SK-N-SH treated with all-trans-retinoic acid at 6 μM for 48 hours (cell line): ENCODE measurements around the gene SHE.

Source experiments
- ATAC-seq: fragments of 200-7000 bp; cut with Tn5 transposase; 3 replicates; pipeline ENCODE4 v1.9.1; 2020; ENCODE audit warnings: mild to moderate bottlenecking, moderate library complexity
- ARNTL ChIP-seq: fragments of 450-650 bp; formaldehyde crosslinking; IDR thresholded peaks from 2 replicates; pipeline ENCODE4 v1.5.0; 2020; ENCODE audit warnings: low read depth, mild to moderate bottlenecking, moderate library complexity, borderline replicate concordance
- CSDC2 ChIP-seq: fragments of 250-450 bp; sonication (Bioruptor Pico); IDR thresholded peaks from 2 replicates; pipeline ENCODE4 v1.5.0; 2020; ENCODE audit warnings: mild to moderate bottlenecking, moderate library complexity
- ESRRG ChIP-seq: fragments of 250-450 bp; sonication (Bioruptor Pico); IDR thresholded peaks from 2 replicates; pipeline ENCODE4 v1.6.1; 2021; ENCODE audit warnings: mild to moderate bottlenecking
- GLIS3 ChIP-seq: fragments of 250-450 bp; sonication (Bioruptor Pico); IDR thresholded peaks from 2 replicates; pipeline ENCODE4 v1.5.0; 2020; ENCODE audit warnings: mild to moderate bottlenecking, moderate library complexity
- ISL1 ChIP-seq: fragments of 250-450 bp; sonication (Bioruptor Pico); IDR thresholded peaks from 2 replicates; pipeline ENCODE4 v2.1.2; 2022; ENCODE audit warnings: mild to moderate bottlenecking, moderate library complexity
- OSR1 ChIP-seq: fragments of 250-450 bp; sonication (Bioruptor Pico); IDR thresholded peaks from 2 replicates; pipeline ENCODE4 v1.8.0; 2022; ENCODE audit warnings: moderate library complexity, mild to moderate bottlenecking, inconsistent platforms
- RARB ChIP-seq: fragments of 250-450 bp; sonication (Bioruptor Pico); IDR thresholded peaks from 2 replicates; pipeline ENCODE4 v1.8.0; 2021; ENCODE audit warnings: mild to moderate bottlenecking, moderate library complexity
- SNAI2 ChIP-seq: fragments of 250-450 bp; sonication (Bioruptor Pico); IDR thresholded peaks from 2 replicates; pipeline ENCODE4 v1.5.0; 2020; ENCODE audit warnings: mild to moderate bottlenecking, moderate library complexity
- TCF4 ChIP-seq: fragments of 250-450 bp; sonication (Bioruptor Pico); IDR thresholded peaks from 2 replicates; pipeline ENCODE4 v1.8.0; 2021; ENCODE audit warnings: mild to moderate bottlenecking, moderate library complexity, borderline replicate concordance
- TOX ChIP-seq: fragments of 250-450 bp; sonication (Bioruptor Pico); IDR thresholded peaks from 2 replicates; pipeline ENCODE4 v1.8.0; 2021; ENCODE audit warnings: mild to moderate bottlenecking, moderate library complexity, borderline replicate concordance
- ZC3H10 ChIP-seq: fragments of 250-450 bp; sonication (Bioruptor Pico); IDR thresholded peaks from 2 replicates; pipeline ENCODE4 v1.5.1; 2021; ENCODE audit warnings: mild to moderate bottlenecking, moderate library complexity
- ZFP3 ChIP-seq: fragments of 250-450 bp; sonication (Bioruptor Pico); IDR thresholded peaks from 2 replicates; pipeline ENCODE4 v1.5.0; 2020; ENCODE audit warnings: mild to moderate bottlenecking, moderate library complexity
- ZFP30 ChIP-seq: fragments of 450-650 bp; formaldehyde crosslinking; IDR thresholded peaks from 2 replicates; pipeline ENCODE4 v1.5.0; 2022; ENCODE audit warnings: mild to moderate bottlenecking, moderate library complexity
- ZNF565 ChIP-seq: fragments of 450-650 bp; formaldehyde crosslinking; conservative IDR thresholded peaks from 2 replicates; pipeline ENCODE4 v1.5.0; 2020; ENCODE audit warnings: low read depth, mild to moderate bottlenecking, moderate library complexity
- ZNF70 ChIP-seq: fragments of 450-650 bp; formaldehyde crosslinking; IDR thresholded peaks from 2 replicates; pipeline ENCODE4 v1.5.0; 2020; ENCODE audit warnings: mild to moderate bottlenecking, moderate library complexity
- ZNF8 ChIP-seq: fragments of 450-650 bp; formaldehyde crosslinking; IDR thresholded peaks from 2 replicates; pipeline ENCODE4 v1.5.0; 2020; ENCODE audit warnings: mild to moderate bottlenecking, moderate library complexity
- TF ChIP-seq, protein P1 (sequence below): fragments of 250-450 bp; sonication (Bioruptor Pico); IDR thresholded peaks from 2 replicates; pipeline ENCODE4 v1.5.1; 2021; ENCODE audit warnings: mild to moderate bottlenecking, moderate library complexity
- TF ChIP-seq, protein P2 (sequence below): fragments of 250-450 bp; sonication (Bioruptor Pico); IDR thresholded peaks from 2 replicates; pipeline ENCODE4 v1.5.1; 2020; ENCODE audit warnings: low read depth, mild to moderate bottlenecking, moderate library complexity
- TF ChIP-seq, protein P3 (sequence below): fragments of 250-450 bp; sonication (Bioruptor Pico); IDR thresholded peaks from 2 replicates; pipeline ENCODE4 v1.5.0; 2020; ENCODE audit warnings: mild to moderate bottlenecking, moderate library complexity
- TF ChIP-seq, protein P4 (sequence below): fragments of 250-450 bp; sonication (Bioruptor Pico); IDR thresholded peaks from 2 replicates; pipeline ENCODE4 v1.8.0; 2020; ENCODE audit warnings: mild to moderate bottlenecking, moderate library complexity, borderline replicate concordance
- TF ChIP-seq, protein P5 (sequence below): fragments of 250-450 bp; sonication (Bioruptor Pico); IDR thresholded peaks from 2 replicates; pipeline ENCODE4 v1.8.0; 2021; ENCODE audit warnings: low read depth, mild to moderate bottlenecking, moderate library complexity, borderline replicate concordance

The SHE gene

DNA sequence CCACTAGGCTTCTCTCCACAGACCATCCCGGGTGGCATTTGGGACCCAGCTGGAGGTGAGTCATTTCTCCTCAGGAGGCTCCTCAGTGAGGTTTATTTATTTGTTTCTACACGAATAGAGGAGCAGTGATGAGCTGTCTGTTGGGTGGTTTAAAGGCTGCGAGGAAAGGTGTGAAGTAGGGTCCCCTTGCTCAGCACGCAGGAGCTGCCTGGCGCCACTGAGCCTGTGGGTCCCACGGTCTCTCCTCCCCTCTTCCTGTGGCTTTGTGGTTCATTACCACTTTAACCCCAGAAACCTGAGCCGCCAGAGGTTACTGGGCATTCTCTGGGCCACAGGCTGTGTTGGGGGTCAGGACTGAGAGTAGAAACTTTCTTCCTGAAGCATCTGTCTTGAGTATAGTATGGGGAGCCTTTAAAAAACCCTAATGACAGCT lies 57.2 kb downstream of the SHE start:
- TF ChIP-seq, protein P1, sequence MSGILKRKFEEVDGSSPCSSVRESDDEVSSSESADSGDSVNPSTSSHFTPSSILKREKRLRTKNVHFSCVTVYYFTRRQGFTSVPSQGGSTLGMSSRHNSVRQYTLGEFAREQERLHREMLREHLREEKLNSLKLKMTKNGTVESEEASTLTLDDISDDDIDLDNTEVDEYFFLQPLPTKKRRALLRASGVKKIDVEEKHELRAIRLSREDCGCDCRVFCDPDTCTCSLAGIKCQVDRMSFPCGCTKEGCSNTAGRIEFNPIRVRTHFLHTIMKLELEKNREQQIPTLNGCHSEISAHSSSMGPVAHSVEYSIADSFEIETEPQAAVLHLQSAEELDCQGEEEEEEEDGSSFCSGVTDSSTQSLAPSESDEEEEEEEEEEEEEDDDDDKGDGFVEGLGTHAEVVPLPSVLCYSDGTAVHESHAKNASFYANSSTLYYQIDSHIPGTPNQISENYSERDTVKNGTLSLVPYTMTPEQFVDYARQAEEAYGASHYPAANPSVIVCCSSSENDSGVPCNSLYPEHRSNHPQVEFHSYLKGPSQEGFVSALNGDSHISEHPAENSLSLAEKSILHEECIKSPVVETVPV (CRISPR knock-in tag): no peak
- no peak for TF ChIP-seq TCF4 (CRISPR knock-in tag)
- no peak for TF ChIP-seq SNAI2 (CRISPR knock-in tag)
- TF ChIP-seq ZNF8: no peak
- no peak for TF ChIP-seq ESRRG (CRISPR knock-in tag)
- no peak for TF ChIP-seq ZFP3 (CRISPR knock-in tag)
- TF ChIP-seq ZNF565 (CRISPR knock-in tag): no peak
- TF ChIP-seq ISL1 (CRISPR knock-in tag): no peak
- TF ChIP-seq ARNTL (CRISPR knock-in tag): no peak
- TF ChIP-seq CSDC2 (CRISPR knock-in tag): no peak
- TF ChIP-seq, protein P2, sequence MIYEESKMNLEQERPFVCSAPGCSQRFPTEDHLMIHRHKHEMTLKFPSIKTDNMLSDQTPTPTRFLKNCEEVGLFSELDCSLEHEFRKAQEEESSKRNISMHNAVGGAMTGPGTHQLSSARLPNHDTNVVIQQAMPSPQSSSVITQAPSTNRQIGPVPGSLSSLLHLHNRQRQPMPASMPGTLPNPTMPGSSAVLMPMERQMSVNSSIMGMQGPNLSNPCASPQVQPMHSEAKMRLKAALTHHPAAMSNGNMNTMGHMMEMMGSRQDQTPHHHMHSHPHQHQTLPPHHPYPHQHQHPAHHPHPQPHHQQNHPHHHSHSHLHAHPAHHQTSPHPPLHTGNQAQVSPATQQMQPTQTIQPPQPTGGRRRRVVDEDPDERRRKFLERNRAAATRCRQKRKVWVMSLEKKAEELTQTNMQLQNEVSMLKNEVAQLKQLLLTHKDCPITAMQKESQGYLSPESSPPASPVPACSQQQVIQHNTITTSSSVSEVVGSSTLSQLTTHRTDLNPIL (CRISPR knock-in tag): no peak
- ATAC-seq: peak; percentile 58

DNA sequence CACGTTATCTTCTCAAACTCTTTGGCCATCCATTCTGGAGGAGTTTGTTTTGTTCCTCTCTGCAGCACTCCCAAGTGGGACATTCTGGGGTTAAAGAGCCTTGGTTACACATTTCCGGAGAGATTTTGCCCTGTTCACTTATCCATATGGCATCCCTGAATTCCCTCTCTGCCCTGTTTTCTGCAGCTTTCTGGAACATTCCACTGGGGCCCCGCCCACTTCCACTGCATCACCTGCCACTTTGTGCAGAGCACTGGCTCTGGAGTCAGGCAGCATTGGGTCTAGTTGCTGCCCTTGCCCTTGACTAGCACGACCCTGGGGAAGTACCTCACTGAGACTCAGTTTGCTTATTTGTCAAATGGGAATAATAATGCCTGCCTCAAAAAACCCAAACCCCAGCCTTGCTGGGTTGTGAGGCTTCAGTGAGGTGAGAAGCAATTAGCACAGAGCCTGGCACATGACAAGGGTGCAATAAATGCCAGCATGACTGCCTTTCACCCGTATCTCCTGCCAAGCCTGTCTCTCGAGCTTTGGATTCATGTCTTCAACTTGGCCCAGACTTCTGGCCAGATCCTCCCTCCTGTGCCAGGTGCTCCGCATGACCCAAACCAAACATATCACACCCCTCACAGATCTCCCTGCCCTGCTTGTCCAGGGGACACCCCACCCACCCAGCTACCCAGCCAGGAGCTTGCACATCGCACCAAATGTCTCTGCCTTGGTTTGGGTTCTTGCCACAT lies 58.8 kb downstream of the SHE start:
- ATAC-seq: no peak
- TF ChIP-seq ZNF70 (CRISPR knock-in tag): no peak
- no peak for TF ChIP-seq ZFP30 (CRISPR knock-in tag)
- TF ChIP-seq ISL1 (CRISPR knock-in tag): no peak

DNA sequence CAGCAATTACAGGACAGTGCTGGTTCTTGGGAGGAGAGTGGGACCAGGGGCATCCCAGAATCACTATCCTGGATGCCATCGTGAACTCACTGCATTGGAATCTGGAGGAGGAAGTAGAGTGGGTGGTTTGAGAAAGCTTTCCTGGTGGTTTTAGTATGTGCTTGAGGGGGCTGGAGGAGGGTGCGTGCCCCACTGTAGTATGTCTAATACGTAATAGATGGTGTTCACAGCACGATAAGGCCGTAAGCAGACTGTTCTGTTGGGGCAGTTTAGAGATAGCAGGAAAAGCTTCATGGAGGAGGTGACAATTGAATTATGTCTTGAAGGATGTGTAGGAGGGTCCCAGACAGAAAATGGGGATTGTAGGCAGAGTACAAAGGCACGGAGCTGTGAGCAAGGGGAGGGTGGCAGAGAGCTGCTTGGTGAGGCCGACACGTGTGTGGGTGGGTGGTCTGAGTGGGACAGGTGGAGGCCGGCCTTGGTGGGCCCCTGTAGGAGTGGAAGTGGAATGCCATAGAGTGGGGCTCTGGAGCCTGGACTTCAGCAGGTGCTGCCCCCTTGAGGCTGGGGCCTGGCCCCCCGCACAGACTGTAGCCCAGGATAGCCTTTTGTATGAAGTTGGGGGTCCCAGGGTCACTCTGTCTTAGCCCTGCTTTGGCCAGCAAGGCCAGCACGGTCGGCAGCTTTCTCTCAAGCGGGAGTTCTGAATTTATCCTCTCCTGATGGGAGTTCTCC lies 60.0 kb downstream of the SHE start:
- no peak for TF ChIP-seq ZC3H10 (CRISPR knock-in tag)
- TF ChIP-seq ZFP3 (CRISPR knock-in tag): peak; percentile 96
- ATAC-seq: peak; percentile 72

DNA sequence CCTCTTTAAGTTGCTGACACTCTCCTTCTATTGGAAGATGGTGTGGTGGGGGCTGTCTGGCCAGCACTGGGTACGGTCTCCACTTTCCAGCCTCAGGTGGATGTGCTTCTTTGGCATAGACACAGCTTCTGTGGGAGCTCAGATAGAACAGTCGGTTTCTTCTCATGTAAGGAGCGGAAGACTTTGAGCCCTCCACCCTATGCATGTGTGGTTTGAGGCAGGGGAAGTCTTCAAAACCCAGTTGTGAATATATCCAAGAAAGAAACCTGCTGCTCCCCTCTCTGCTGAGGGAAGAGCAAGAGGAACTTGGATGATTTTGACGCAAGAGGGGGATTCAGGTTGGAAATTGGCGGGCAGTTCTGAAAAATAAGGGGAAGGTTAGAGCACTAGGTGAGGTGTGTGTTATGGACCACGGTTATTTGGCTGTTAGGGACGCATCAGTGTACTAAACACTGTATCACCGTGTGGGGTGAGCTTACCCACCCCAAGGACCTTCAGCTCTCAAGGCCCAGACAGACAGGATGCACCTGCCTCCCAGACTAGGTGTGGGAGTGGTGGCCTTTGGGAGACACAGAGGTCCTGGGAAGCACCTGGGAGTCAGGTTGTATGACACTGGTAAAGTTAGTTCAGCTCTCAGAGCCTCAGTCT lies 60.8 kb downstream of the SHE start:
- peak; percentile 5; the same call in 2 of the 3 replicates for ATAC-seq
- TF ChIP-seq TCF4 (CRISPR knock-in tag): no peak
- TF ChIP-seq RARB (CRISPR knock-in tag): no peak
- no peak for TF ChIP-seq ZNF8
- no peak for TF ChIP-seq OSR1 (CRISPR knock-in tag)
- TF ChIP-seq ZNF565 (CRISPR knock-in tag): no peak
- TF ChIP-seq, protein P3, sequence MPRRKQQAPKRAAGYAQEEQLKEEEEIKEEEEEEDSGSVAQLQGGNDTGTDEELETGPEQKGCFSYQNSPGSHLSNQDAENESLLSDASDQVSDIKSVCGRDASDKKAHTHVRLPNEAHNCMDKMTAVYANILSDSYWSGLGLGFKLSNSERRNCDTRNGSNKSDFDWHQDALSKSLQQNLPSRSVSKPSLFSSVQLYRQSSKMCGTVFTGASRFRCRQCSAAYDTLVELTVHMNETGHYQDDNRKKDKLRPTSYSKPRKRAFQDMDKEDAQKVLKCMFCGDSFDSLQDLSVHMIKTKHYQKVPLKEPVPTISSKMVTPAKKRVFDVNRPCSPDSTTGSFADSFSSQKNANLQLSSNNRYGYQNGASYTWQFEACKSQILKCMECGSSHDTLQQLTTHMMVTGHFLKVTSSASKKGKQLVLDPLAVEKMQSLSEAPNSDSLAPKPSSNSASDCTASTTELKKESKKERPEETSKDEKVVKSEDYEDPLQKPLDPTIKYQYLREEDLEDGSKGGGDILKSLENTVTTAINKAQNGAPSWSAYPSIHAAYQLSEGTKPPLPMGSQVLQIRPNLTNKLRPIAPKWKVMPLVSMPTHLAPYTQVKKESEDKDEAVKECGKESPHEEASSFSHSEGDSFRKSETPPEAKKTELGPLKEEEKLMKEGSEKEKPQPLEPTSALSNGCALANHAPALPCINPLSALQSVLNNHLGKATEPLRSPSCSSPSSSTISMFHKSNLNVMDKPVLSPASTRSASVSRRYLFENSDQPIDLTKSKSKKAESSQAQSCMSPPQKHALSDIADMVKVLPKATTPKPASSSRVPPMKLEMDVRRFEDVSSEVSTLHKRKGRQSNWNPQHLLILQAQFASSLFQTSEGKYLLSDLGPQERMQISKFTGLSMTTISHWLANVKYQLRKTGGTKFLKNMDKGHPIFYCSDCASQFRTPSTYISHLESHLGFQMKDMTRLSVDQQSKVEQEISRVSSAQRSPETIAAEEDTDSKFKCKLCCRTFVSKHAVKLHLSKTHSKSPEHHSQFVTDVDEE (CRISPR knock-in tag): no peak
- TF ChIP-seq, protein P2 (CRISPR knock-in tag): no peak
- TF ChIP-seq ZFP30 (CRISPR knock-in tag): no peak
- TF ChIP-seq TOX (CRISPR knock-in tag): no peak
- no peak for TF ChIP-seq SNAI2 (CRISPR knock-in tag)
- no peak for TF ChIP-seq ZNF70 (CRISPR knock-in tag)
- TF ChIP-seq, protein P1 (CRISPR knock-in tag): no peak
- no peak for TF ChIP-seq ESRRG (CRISPR knock-in tag)
- TF ChIP-seq GLIS3: no peak
- TF ChIP-seq, protein P4, sequence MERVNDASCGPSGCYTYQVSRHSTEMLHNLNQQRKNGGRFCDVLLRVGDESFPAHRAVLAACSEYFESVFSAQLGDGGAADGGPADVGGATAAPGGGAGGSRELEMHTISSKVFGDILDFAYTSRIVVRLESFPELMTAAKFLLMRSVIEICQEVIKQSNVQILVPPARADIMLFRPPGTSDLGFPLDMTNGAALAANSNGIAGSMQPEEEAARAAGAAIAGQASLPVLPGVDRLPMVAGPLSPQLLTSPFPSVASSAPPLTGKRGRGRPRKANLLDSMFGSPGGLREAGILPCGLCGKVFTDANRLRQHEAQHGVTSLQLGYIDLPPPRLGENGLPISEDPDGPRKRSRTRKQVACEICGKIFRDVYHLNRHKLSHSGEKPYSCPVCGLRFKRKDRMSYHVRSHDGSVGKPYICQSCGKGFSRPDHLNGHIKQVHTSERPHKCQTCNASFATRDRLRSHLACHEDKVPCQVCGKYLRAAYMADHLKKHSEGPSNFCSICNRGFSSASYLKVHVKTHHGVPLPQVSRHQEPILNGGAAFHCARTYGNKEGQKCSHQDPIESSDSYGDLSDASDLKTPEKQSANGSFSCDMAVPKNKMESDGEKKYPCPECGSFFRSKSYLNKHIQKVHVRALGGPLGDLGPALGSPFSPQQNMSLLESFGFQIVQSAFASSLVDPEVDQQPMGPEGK: no peak
- TF ChIP-seq, protein P5, sequence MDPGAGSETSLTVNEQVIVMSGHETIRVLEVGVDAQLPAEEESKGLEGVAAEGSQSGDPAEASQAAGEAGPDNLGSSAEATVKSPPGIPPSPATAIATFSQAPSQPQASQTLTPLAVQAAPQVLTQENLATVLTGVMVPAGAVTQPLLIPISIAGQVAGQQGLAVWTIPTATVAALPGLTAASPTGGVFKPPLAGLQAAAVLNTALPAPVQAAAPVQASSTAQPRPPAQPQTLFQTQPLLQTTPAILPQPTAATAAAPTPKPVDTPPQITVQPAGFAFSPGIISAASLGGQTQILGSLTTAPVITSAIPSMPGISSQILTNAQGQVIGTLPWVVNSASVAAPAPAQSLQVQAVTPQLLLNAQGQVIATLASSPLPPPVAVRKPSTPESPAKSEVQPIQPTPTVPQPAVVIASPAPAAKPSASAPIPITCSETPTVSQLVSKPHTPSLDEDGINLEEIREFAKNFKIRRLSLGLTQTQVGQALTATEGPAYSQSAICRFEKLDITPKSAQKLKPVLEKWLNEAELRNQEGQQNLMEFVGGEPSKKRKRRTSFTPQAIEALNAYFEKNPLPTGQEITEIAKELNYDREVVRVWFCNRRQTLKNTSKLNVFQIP (CRISPR knock-in tag): no peak
